HepG2 (cell line): ENCODE data around the gene GNG7. TPM values are rescaled to one million over a fixed set of nuclear protein-coding genes. Genes with fewer than 3 reads are reported as not detected.

Source experiments
- AFF4 ChIP-seq: sonication (generic); formaldehyde crosslinking; IDR thresholded peaks from 2 replicates; pipeline ENCODE4 v1.4.0; 2020; ENCODE audit warnings: missing genetic modification reagents
- KDM2A ChIP-seq: sonication (generic); formaldehyde crosslinking; IDR thresholded peaks from 2 replicates; pipeline ENCODE4 v1.4.0; 2020; ENCODE audit warnings: low read depth, missing genetic modification reagents, borderline replicate concordance
- MATR3 ChIP-seq: sonication (generic); formaldehyde crosslinking; IDR thresholded peaks from 2 replicates; pipeline ENCODE4 v1.4.0; 2020; ENCODE audit warnings: missing genetic modification reagents
- MTERF4 ChIP-seq: sonication (generic); formaldehyde crosslinking; IDR thresholded peaks from 2 replicates; pipeline ENCODE4 v1.8.0; 2023; ENCODE audit warnings: mild to moderate bottlenecking, missing genetic modification reagents
- PBX2 ChIP-seq: IDR thresholded peaks from 2 replicates; pipeline ENCODE4 v1.6.1; 2016; ENCODE audit warnings: control low read depth
- SNAPC4 ChIP-seq: sonication (generic); formaldehyde crosslinking; IDR thresholded peaks from 2 replicates; pipeline ENCODE4 v1.4.0; 2020; ENCODE audit warnings: mild to moderate bottlenecking, missing genetic modification reagents
- SRF ChIP-seq: IDR thresholded peaks from 2 replicates; pipeline ENCODE4 v1.6.1; 2011; ENCODE audit warnings: mild to moderate bottlenecking, low read depth, low read length, moderate library complexity
- STAT5B ChIP-seq: sonication (generic); formaldehyde crosslinking; IDR thresholded peaks from 2 replicates; pipeline ENCODE4 v1.4.0; 2020; ENCODE audit warnings: missing genetic modification reagents
- ZBTB21 ChIP-seq: sonication (generic); formaldehyde crosslinking; IDR thresholded peaks from 2 replicates; pipeline ENCODE4 v1.4.0; 2020; ENCODE audit warnings: missing genetic modification reagents
- ZNF337 ChIP-seq: sonication (generic); formaldehyde crosslinking; IDR thresholded peaks from 2 replicates; pipeline ENCODE4 v1.5.1; 2020; ENCODE audit warnings: missing genetic modification reagents, low read depth, mild to moderate bottlenecking, borderline replicate concordance
- ZNF343 ChIP-seq: sonication (generic); formaldehyde crosslinking; IDR thresholded peaks from 2 replicates; pipeline ENCODE4 v1.4.0; 2020; ENCODE audit warnings: mild to moderate bottlenecking, missing genetic modification reagents
- ZNF784 ChIP-seq: sonication (generic); formaldehyde crosslinking; IDR thresholded peaks from 2 replicates; pipeline ENCODE4 v1.5.1; 2020; ENCODE audit warnings: missing genetic modification reagents, mild to moderate bottlenecking, borderline replicate concordance
- ZSCAN31 ChIP-seq: sonication (generic); formaldehyde crosslinking; IDR thresholded peaks from 2 replicates; pipeline ENCODE4 v1.5.0; 2020; ENCODE audit warnings: low read depth, mild to moderate bottlenecking, missing genetic modification reagents
- polyA plus RNA-seq, 8 experiments: library from polyadenylated mRNA; depleted of rRNA in 3 of 8; stranded (reverse) in 7 of 8; unstranded in 1 of 8; fragments of >200 nt; fragmentation: Illumina TruSeq in 4 of 8; extraction: Trizol in 4 of 8; gene quantifications; 2 replicates each; pipeline versions ENCODE4 v1.2.1 to v1.2.3, GENCODE V29; 2011 to 2016; ENCODE audit warnings: low read depth in 4 of 8, missing spikeins in 1 of 8, mixed read lengths in 1 of 8; ENCODE audit not compliant: insufficient read depth in 1 of 8
- total RNA-seq, 5 experiments: library from RNA; depleted of rRNA; stranded (reverse); fragments of >200 nt; fragmentation: Illumina TruSeq; extraction: Trizol; gene quantifications; 2 replicates each; pipeline ENCODE4 v1.2.3, GENCODE V29; 2016; ENCODE audit warnings: low read depth in 1 of 5

The GNG7 gene
- total and polyA plus RNA-seq, 2 of the 13 experiments (the other 11 are each of a cell fraction or from before 2014, with no cell fraction given) = 1.4 to 3.3 TPM

DNA sequence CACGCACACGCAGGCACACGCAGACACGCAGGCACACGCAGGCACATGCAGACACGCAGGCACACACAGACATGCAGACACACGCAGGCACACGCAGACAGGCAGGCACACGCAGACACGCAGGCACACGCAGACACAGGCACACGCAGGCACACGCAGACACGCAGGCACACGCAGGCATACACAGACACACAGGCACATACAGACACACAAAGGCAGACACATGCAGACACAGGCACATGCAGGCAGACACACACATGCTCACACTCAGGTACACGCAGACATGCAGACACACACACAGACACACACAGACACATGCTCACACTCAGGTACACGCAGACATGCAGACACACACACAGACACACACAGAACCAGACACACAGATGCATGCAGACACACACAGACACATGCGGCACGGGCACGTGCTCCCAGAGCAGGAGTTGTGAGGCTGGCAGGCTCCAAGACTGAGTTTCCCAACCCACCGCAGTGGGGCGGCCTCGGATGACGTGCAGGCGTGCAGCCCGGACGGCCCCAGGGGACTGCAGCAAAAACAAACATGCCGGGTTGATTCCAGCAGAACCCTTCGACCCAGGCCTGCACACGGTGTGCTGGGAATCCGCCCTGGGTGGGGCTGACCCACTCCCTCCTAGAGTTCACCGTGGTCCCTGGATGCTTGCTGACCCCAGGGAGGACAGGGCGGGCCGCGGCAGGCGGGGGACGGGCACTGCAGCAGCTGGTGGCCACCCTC, 126.6 kb downstream of the GNG7 start (continued):
- no peak for TF ChIP-seq ZNF337 (CRISPR knock-in tag)
- no peak for TF ChIP-seq SNAPC4 (CRISPR knock-in tag)
- TF ChIP-seq ZSCAN31 (CRISPR knock-in tag) = no peak; the same call in 1 of the 2 replicates
- TF ChIP-seq ZNF784 (CRISPR knock-in tag) = peak; percentile 52; the same call in 1 of the 2 replicates
- TF ChIP-seq STAT5B (CRISPR knock-in tag) = no peak
- peak; percentile 77; the same call in 1 of the 2 replicates for TF ChIP-seq ZBTB21 (CRISPR knock-in tag)
- no peak for TF ChIP-seq AFF4 (CRISPR knock-in tag)
- peak; percentile 74 for TF ChIP-seq KDM2A
- no peak for TF ChIP-seq PBX2 (CRISPR knock-in tag)
- no peak for TF ChIP-seq SRF
- no peak for TF ChIP-seq MATR3 (CRISPR knock-in tag)
- no peak for TF ChIP-seq MTERF4 (CRISPR knock-in tag)
- peak; percentile 56; the same call in 1 of the 2 replicates for TF ChIP-seq ZNF343 (CRISPR knock-in tag)
